Measurements from ENCODE around the gene C13orf42.

Gene C13orf42

GRCh38 chr13:51136276-51136980 lies 25.4 kb upstream of the C13orf42 start:
- no peaks in the 10 kb centered on the region for H3K9me2 ChIP-seq (replicated peaks; ENCODE audit: low read depth, low read length)
- no peaks in the 10 kb centered on the region for H3K9me3 ChIP-seq (ENCODE audit: insufficient read depth, low read depth, low read length)
- H3K4me1 ChIP-seq (ENCODE audit: insufficient read depth, low read length, poor library complexity, severe bottlenecking) = no peaks in the 10 kb centered on the region
- H3F3A ChIP-seq (ENCODE audit: low read depth) = no peaks in the 10 kb centered on the region
- H3K79me2 ChIP-seq (ENCODE audit: insufficient read depth, low read length) = no peaks in the 10 kb centered on the region
- H3K4me3 ChIP-seq (ENCODE audit: low read length, poor library complexity, severe bottlenecking) = no peak overlapping the region
- no peak overlapping the region for H3K4me2 ChIP-seq (ENCODE audit: low read depth, low read length, poor library complexity, severe bottlenecking)
- no peak overlapping the region for H3K9ac ChIP-seq (ENCODE audit: low read depth, low read length, poor library complexity, severe bottlenecking)
- H3K27me3 ChIP-seq (ENCODE audit: insufficient read depth, low read length, poor library complexity, severe bottlenecking) = no peaks in the 10 kb centered on the region
- no peaks in the 10 kb centered on the region for H4K20me1 ChIP-seq (ENCODE audit: insufficient read depth, low read length, poor library complexity, severe bottlenecking)
- no peak for TF ChIP-seq EZH2phosphoT487 (IDR thresholded peaks at IDR 0.05; ENCODE audit: borderline replicate concordance)
- TF ChIP-seq CTCF (conservative IDR thresholded peaks at IDR 0.05; ENCODE audit: low read length) = no peak
- H3K36me3 ChIP-seq (ENCODE audit: insufficient read depth, low read length) = no peaks in the 10 kb centered on the region
- no peak overlapping the region for H2AFZ ChIP-seq (ENCODE audit: low read length)

DNA sequence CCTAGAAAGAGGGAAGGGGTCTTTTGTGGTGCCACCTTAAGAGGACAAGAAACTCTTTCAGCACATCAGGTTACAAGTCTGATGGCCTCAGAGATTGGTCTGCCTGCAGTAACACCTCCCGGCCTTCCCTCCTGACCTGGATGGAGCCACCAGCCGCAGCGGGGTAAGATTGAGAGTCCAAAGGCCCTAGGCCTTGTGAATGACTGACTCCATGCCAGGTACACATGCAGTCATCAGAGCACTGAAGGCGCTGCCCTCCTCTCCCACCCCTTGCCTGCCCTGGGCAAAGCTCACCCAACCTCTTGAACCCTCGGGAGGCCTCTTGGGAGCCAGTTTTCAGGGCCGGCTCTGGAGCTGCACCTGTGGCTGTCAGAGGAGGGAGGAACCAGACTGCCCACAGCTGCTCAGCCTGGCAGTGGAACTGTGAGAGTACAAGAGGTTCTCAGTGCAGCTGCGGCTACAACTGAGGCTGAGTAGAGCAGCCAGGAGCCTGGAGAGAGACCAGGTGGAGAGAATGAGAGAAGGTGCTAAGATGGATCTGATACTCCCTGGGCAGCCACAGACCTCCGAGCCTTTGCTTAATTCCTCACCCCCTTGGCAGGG lies 23.8 kb upstream of the C13orf42 start:
- H3K36me3 ChIP-seq (ENCODE audit: insufficient read depth, low read length) = no peaks in the 10 kb centered on the region
- H3K9me2 ChIP-seq (replicated peaks; ENCODE audit: low read depth, low read length) = no peaks in the 10 kb centered on the region
- H3K4me2 ChIP-seq (ENCODE audit: low read depth, low read length, poor library complexity, severe bottlenecking) = no peak overlapping the region
- no peak overlapping the region for H3K9ac ChIP-seq (ENCODE audit: low read depth, low read length, poor library complexity, severe bottlenecking)
- no peaks in the 10 kb centered on the region for H3F3A ChIP-seq (ENCODE audit: low read depth)
- TF ChIP-seq EZH2phosphoT487 (IDR thresholded peaks at IDR 0.05; ENCODE audit: borderline replicate concordance) (no peak), CTCF (conservative IDR thresholded peaks at IDR 0.05; ENCODE audit: low read length) (no peak)
- no peaks in the 10 kb centered on the region for H3K27me3 ChIP-seq (ENCODE audit: insufficient read depth, low read length, poor library complexity, severe bottlenecking)
- no peaks in the 10 kb centered on the region for H4K20me1 ChIP-seq (ENCODE audit: insufficient read depth, low read length, poor library complexity, severe bottlenecking)
- H3K79me2 ChIP-seq (ENCODE audit: insufficient read depth, low read length) = no peaks in the 10 kb centered on the region
- H3K4me1 ChIP-seq (ENCODE audit: insufficient read depth, low read length, poor library complexity, severe bottlenecking) = no peaks in the 10 kb centered on the region
- H3K9me3 ChIP-seq (ENCODE audit: insufficient read depth, low read depth, low read length) = 0 out of 2 replicates have a peak, but pooled peaks cover under 1% of the 10 kb centered on the region
- no peak overlapping the region for H2AFZ ChIP-seq (ENCODE audit: low read length)
- H3K4me3 ChIP-seq (ENCODE audit: low read length, poor library complexity, severe bottlenecking) = no peak overlapping the region

GRCh38 chr13:51130348-51130747 lies 19.3 kb upstream of the C13orf42 start:
- Histone ChIP-seq H3K4me3 (ENCODE audit: low read length, poor library complexity, severe bottlenecking) (no peak overlapping the region), H2AFZ (ENCODE audit: low read length) (no peak overlapping the region), H3K36me3 (ENCODE audit: insufficient read depth, low read length) (no peaks in the 10 kb centered on the region), H3K79me2 (ENCODE audit: insufficient read depth, low read length) (no peaks in the 10 kb centered on the region), H3K9me2 (replicated peaks; ENCODE audit: low read depth, low read length) (no peaks in the 10 kb centered on the region), H3F3A (ENCODE audit: low read depth) (no peaks in the 10 kb centered on the region), H4K20me1 (ENCODE audit: insufficient read depth, low read length, poor library complexity, severe bottlenecking) (no peaks in the 10 kb centered on the region), H3K9ac (ENCODE audit: low read depth, low read length, poor library complexity, severe bottlenecking) (no peak overlapping the region), H3K27me3 (ENCODE audit: insufficient read depth, low read length, poor library complexity, severe bottlenecking) (no peaks in the 10 kb centered on the region), H3K4me2 (ENCODE audit: low read depth, low read length, poor library complexity, severe bottlenecking) (no peak overlapping the region), H3K4me1 (ENCODE audit: insufficient read depth, low read length, poor library complexity, severe bottlenecking) (no peaks in the 10 kb centered on the region), H3K9me3 (ENCODE audit: insufficient read depth, low read depth, low read length) (0 out of 2 replicates have a peak, but pooled peaks cover 8% of the 10 kb centered on the region)
- TF ChIP-seq EZH2phosphoT487 (IDR thresholded peaks at IDR 0.05; ENCODE audit: borderline replicate concordance) (no peak), CTCF (conservative IDR thresholded peaks at IDR 0.05; ENCODE audit: low read length) (no peak)
